ENCODE measurements around the gene VDAC2.
"Not testable (repeated sequence)": the region's sequence is repeated elsewhere in the genome, so short reads cannot be mapped to it uniquely, and the experiment has no call there.

VDAC2 gene

DNA sequence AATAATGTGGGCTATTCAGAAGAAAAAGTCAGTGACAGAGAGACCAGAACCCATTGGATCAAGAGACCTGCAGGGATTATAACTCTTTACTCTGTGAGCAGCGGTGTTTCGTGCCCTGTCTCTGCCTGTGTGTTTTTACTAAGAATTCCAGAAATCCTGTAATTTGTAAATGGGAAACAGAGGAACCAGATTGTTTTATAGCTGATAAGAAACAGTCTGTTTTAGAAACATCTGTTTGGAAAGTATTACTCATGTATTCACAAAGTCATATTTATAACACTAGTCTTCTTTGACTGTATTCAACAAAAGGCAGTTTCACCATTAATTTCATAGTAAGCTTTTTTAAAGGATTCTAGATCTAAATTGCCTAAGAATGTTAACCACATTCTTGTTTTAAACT lies 30.0 kb upstream of the VDAC2 start:
- Histone ChIP-seq H3K27ac (ENCODE audit: low read depth in 2 of 2, low read length in 2 of 2) (no peak overlapping the region), H3K9ac (ENCODE audit: low read depth in 1 of 2, low read length in 2 of 2) (no peak overlapping the region), H3K36me3 (ENCODE audit: control insufficient read depth in 2 of 2, insufficient read depth in 2 of 2, low read length in 2 of 2) (peaks cover 10 to 12% of the 10 kb centered on the region in 2 donors), H3K27me3 (ENCODE audit: control insufficient read depth in 2 of 2, insufficient read depth in 2 of 2, low read length in 2 of 2) (no peaks in the 10 kb centered on the region), H3K9me3 (ENCODE audit: control insufficient read depth in 2 of 2, low read length in 2 of 2) (no peaks in the 10 kb centered on the region), H3K4me3 (ENCODE audit: low read length in 2 of 2) (no peak overlapping the region), H3K4me1 (ENCODE audit: control insufficient read depth in 2 of 2, insufficient read depth in 2 of 2, low read length in 2 of 2) (peaks cover 0 to 4% of the 10 kb centered on the region in 2 donors)

DNA sequence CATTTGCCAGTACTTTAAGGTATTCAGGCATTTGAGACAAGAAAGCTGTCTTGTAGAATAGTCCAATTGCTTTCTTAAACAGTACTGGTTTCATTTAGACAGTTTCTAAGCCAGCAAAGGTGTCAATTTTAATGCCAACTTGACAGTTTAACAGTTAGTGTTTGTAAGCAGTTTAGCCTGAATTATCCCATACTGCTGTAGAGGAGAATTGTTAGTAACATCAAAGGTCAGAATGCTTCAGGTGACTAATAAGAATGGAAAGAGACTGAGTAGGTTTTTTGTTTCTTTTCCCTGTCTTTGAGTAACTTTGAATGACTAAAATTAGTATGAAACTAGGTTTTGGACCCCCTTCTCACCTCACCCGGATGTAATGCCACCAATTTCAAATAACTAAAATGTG lies 29.5 kb upstream of the VDAC2 start:
- H3K27me3 ChIP-seq (ENCODE audit: control insufficient read depth in 2 of 2, insufficient read depth in 2 of 2, low read length in 2 of 2) = no peaks in the 10 kb centered on the region
- no peak overlapping the region for H3K4me3 ChIP-seq (ENCODE audit: low read length in 2 of 2)
- peaks cover 0 to 5% of the 10 kb centered on the region in 2 donors for H3K4me1 ChIP-seq (ENCODE audit: control insufficient read depth in 2 of 2, insufficient read depth in 2 of 2, low read length in 2 of 2)
- peaks cover 6 to 10% of the 10 kb centered on the region in 2 donors for H3K36me3 ChIP-seq (ENCODE audit: control insufficient read depth in 2 of 2, insufficient read depth in 2 of 2, low read length in 2 of 2)
- H3K9ac ChIP-seq (ENCODE audit: low read depth in 1 of 2, low read length in 2 of 2) = peak overlapping the region in 1 of 2 donors; percentile 26
- H3K9me3 ChIP-seq (ENCODE audit: control insufficient read depth in 2 of 2, low read length in 2 of 2) = no peaks in the 10 kb centered on the region
- H3K27ac ChIP-seq (ENCODE audit: low read depth in 2 of 2, low read length in 2 of 2) = no peak overlapping the region

DNA sequence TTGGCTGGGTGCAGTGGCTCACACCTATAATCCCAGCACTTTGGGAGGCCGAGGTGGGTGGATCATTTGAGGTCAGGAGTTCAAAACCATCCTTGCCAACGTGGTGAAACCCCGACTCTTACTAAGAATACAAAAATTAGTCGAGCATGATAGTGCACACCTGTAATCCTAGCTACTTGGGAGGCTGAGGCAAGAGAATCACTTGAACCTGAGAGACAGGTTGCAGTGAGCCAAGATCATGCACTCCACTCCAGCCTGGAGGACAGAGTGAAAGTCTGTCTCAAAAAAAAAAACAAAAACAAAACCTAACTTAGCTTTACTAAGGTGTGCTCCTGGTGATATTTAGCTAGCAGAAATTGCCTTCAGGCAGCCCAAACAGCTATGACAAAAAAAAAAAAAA lies 24.3 kb upstream of the VDAC2 start:
- peaks cover 9 to 14% of the 10 kb centered on the region in 2 donors for H3K4me1 ChIP-seq (ENCODE audit: control insufficient read depth in 2 of 2, insufficient read depth in 2 of 2, low read length in 2 of 2)
- H3K9me3 ChIP-seq (ENCODE audit: control insufficient read depth in 2 of 2, low read length in 2 of 2) = no peaks in the 10 kb centered on the region
- no peaks in the 10 kb centered on the region for H3K27me3 ChIP-seq (ENCODE audit: control insufficient read depth in 2 of 2, insufficient read depth in 2 of 2, low read length in 2 of 2)
- no peak overlapping the region for H3K9ac ChIP-seq (ENCODE audit: low read depth in 1 of 2, low read length in 2 of 2)
- H3K4me3 ChIP-seq (ENCODE audit: low read length in 2 of 2) = no peak overlapping the region
- H3K36me3 ChIP-seq (ENCODE audit: control insufficient read depth in 2 of 2, insufficient read depth in 2 of 2, low read length in 2 of 2) = no peaks in the 10 kb centered on the region
- H3K27ac ChIP-seq (ENCODE audit: low read depth in 2 of 2, low read length in 2 of 2) = peak overlapping the region in 1 of 2 donors; percentile 9

DNA sequence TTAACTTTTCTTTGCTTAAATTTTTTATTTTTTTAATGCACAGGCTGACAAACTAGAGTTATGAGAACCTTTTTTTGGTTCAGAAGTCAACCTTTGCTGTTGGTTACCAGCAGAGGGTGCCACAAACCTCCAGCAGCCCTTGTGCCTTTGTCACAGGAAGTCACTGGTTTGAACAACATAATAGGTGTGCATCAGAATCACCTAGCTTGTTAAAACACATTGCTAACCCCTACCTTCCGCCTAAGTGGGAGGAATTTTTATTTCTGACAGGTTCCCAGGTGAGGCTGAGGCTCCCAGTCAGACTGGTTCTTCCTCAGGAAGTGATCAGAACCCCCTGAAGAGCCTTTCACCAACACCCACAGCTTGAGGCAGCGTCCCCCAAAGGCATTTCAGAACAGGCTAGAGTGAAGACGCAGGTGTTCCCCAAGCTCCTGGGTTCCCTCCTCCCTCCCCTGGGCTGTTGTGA lies 22.6 kb upstream of the VDAC2 start:
- no peaks in the 10 kb centered on the region for H3K27me3 ChIP-seq (ENCODE audit: control insufficient read depth in 2 of 2, insufficient read depth in 2 of 2, low read length in 2 of 2)
- H3K36me3 ChIP-seq (ENCODE audit: control insufficient read depth in 2 of 2, insufficient read depth in 2 of 2, low read length in 2 of 2) = no peaks in the 10 kb centered on the region
- H3K27ac ChIP-seq (ENCODE audit: low read depth in 2 of 2, low read length in 2 of 2) = peak overlapping the region; percentile 59 to 60
- H3K9ac ChIP-seq (ENCODE audit: low read depth in 1 of 2, low read length in 2 of 2) = peak overlapping the region in 1 of 2 donors; percentile 51
- no peak overlapping the region for H3K4me3 ChIP-seq (ENCODE audit: low read length in 2 of 2)
- peaks cover 16 to 25% of the 10 kb centered on the region in 2 donors for H3K4me1 ChIP-seq (ENCODE audit: control insufficient read depth in 2 of 2, insufficient read depth in 2 of 2, low read length in 2 of 2)
- no peaks in the 10 kb centered on the region for H3K9me3 ChIP-seq (ENCODE audit: control insufficient read depth in 2 of 2, low read length in 2 of 2)

DNA sequence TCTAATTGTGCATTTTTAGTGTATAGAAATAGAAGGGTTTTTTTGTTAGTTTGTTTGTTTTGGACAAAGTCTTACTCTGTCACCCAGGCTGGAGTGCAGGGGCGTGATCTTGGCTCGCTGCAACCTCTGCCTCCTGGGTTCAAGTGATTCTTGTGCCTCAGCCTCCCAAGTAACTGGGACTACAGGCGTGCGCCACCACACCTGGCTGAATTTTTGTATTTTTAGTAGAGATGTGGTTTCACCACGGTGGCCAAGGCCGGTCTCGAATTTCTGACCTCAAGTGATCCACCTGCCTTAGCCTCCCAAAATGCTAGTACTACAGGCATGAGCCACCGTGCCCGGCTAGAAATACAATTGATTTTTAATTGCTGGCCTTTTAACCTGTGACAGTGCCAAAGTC lies 22.1 kb upstream of the VDAC2 start:
- Histone ChIP-seq H3K27ac (ENCODE audit: low read depth in 2 of 2, low read length in 2 of 2) (peak overlapping the region; percentile 59 to 60), H3K4me1 (ENCODE audit: control insufficient read depth in 2 of 2, insufficient read depth in 2 of 2, low read length in 2 of 2) (peaks cover 20 to 28% of the 10 kb centered on the region in 2 donors)
- not testable (repeated sequence) for H3K9ac ChIP-seq (ENCODE audit: low read depth in 1 of 2, low read length in 2 of 2); H3K27me3 ChIP-seq (ENCODE audit: control insufficient read depth in 2 of 2, insufficient read depth in 2 of 2, low read length in 2 of 2); H3K36me3 ChIP-seq (ENCODE audit: control insufficient read depth in 2 of 2, insufficient read depth in 2 of 2, low read length in 2 of 2); H3K9me3 ChIP-seq (ENCODE audit: control insufficient read depth in 2 of 2, low read length in 2 of 2); H3K4me3 ChIP-seq (ENCODE audit: low read length in 2 of 2)

DNA sequence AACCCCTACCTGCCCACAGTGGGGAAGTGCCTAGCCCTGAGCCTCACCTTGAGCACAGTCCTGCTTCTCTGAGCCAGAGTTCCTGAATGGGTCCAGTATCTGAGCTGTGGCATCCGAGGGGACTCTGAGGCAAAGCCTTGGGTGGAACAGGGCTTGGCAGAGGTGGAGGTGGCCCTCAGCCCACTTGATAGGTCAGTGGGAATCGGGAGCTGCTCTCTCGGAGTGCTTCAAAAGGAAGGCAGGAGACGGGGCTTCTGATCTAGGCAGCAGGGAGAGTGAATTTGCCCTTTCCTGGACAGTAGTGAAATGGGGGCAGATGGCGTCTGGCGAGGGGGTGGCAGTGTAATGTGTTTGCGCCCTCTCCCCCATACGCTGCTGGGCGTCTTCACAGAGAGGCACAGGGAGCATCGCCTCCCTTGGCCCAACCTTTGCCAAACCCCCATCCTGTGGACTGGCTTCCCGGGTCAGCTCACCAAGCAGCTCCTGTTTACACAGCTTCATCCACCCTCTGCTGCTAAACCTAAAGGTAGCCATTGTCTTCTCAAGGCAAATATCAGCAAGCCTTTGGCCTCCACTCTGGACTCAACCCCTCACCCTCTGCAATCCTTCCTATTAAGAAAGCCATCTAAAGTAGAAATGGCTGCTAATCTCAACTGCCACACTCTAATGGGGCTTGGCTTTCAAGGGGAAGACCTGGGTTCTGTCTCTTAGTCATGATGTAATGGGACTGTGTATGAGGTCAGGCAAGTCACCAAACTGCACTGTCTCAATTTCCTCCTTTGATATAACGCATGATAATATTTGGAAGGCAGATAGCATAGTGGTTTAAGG lies 21.1 kb upstream of the VDAC2 start:
- Histone ChIP-seq H3K4me1 (ENCODE audit: control insufficient read depth in 2 of 2, insufficient read depth in 2 of 2, low read length in 2 of 2) (peaks cover 20 to 32% of the 10 kb centered on the region in 2 donors), H3K27ac (ENCODE audit: low read depth in 2 of 2, low read length in 2 of 2) (no peak overlapping the region), H3K4me3 (ENCODE audit: low read length in 2 of 2) (no peak overlapping the region), H3K27me3 (ENCODE audit: control insufficient read depth in 2 of 2, insufficient read depth in 2 of 2, low read length in 2 of 2) (no peaks in the 10 kb centered on the region), H3K9ac (ENCODE audit: low read depth in 1 of 2, low read length in 2 of 2) (no peak overlapping the region), H3K9me3 (ENCODE audit: control insufficient read depth in 2 of 2, low read length in 2 of 2) (no peaks in the 10 kb centered on the region), H3K36me3 (ENCODE audit: control insufficient read depth in 2 of 2, insufficient read depth in 2 of 2, low read length in 2 of 2) (no peaks in the 10 kb centered on the region)

DNA sequence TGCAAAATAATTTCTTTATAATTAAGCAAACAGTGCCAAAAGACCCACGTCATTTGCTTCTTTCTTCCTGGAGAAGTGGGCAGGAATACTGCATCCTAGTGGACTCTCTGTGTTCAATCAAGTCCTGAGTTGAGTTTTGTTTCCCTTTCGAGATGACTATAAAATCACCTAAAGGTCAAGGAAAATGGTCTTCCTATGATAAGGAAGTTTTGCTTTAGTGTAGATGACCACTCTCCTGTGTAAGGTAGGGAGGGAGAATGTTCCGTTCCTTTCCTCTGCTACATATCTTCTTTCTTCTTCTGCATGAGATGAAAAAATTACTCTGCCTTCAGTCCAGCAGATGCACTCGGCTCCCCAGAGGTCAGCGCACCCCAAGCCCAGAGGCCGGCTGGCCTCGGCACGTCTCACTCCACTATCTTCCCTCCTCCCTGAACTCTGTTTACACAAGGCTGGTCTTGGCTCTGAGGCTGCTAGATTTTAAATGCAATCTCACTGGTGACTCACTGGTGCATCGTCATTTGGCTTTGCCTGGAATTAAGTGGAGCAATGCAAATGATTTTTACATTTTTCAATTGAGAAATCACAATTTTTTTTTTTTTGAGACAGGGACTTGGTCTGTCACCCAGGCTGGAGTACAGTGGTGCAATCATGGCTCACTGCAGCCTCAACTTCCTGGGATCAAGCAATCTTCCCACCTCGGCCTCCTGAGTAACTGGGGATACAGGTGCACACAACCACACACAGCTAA lies 18.6 kb upstream of the VDAC2 start:
- peak overlapping the region in 1 of 2 donors; percentile 34 for H3K9ac ChIP-seq (ENCODE audit: low read depth in 1 of 2, low read length in 2 of 2)
- peak overlapping the region; percentile 67 to 69 for H3K27ac ChIP-seq (ENCODE audit: low read depth in 2 of 2, low read length in 2 of 2)

DNA sequence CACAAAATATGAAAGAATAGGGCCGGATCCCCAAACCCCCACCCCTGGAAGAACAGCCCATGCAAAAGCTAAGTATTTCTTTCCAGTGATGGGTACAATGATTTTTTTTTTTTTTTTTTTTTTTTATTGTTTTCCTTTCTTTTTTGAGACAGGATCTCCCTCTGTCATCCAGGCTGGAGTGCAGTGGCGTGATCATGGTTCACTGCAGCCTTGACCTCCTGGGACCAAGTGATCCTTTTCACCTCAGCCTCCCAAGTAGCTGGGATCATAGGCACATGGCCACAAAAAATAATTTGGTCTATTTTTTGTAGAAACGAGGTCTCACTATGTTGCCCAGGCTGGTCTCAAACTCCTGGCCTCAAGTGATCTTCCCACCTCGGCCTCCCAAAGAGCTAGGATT lies 16.0 kb upstream of the VDAC2 start:
- not testable (repeated sequence) for H3K9me3 ChIP-seq (ENCODE audit: control insufficient read depth in 2 of 2, low read length in 2 of 2); H3K27me3 ChIP-seq (ENCODE audit: control insufficient read depth in 2 of 2, insufficient read depth in 2 of 2, low read length in 2 of 2); H3K9ac ChIP-seq (ENCODE audit: low read depth in 1 of 2, low read length in 2 of 2); H3K4me3 ChIP-seq (ENCODE audit: low read length in 2 of 2); H3K36me3 ChIP-seq (ENCODE audit: control insufficient read depth in 2 of 2, insufficient read depth in 2 of 2, low read length in 2 of 2)
- peak overlapping the region; percentile 12 to 73 for H3K27ac ChIP-seq (ENCODE audit: low read depth in 2 of 2, low read length in 2 of 2)
- H3K4me1 ChIP-seq (ENCODE audit: control insufficient read depth in 2 of 2, insufficient read depth in 2 of 2, low read length in 2 of 2) = peaks cover 11 to 18% of the 10 kb centered on the region in 2 donors

More for the DNA sequence above, 18.6 kb upstream of the VDAC2 start:
- Histone ChIP-seq H3K9me3 (ENCODE audit: control insufficient read depth in 2 of 2, low read length in 2 of 2) (no peaks in the 10 kb centered on the region), H3K27me3 (ENCODE audit: control insufficient read depth in 2 of 2, insufficient read depth in 2 of 2, low read length in 2 of 2) (no peaks in the 10 kb centered on the region), H3K4me1 (ENCODE audit: control insufficient read depth in 2 of 2, insufficient read depth in 2 of 2, low read length in 2 of 2) (peaks cover 16 to 25% of the 10 kb centered on the region in 2 donors), H3K36me3 (ENCODE audit: control insufficient read depth in 2 of 2, insufficient read depth in 2 of 2, low read length in 2 of 2) (no peaks in the 10 kb centered on the region), H3K4me3 (ENCODE audit: low read length in 2 of 2) (peak overlapping the region in 1 of 2 donors; percentile 27)

DNA sequence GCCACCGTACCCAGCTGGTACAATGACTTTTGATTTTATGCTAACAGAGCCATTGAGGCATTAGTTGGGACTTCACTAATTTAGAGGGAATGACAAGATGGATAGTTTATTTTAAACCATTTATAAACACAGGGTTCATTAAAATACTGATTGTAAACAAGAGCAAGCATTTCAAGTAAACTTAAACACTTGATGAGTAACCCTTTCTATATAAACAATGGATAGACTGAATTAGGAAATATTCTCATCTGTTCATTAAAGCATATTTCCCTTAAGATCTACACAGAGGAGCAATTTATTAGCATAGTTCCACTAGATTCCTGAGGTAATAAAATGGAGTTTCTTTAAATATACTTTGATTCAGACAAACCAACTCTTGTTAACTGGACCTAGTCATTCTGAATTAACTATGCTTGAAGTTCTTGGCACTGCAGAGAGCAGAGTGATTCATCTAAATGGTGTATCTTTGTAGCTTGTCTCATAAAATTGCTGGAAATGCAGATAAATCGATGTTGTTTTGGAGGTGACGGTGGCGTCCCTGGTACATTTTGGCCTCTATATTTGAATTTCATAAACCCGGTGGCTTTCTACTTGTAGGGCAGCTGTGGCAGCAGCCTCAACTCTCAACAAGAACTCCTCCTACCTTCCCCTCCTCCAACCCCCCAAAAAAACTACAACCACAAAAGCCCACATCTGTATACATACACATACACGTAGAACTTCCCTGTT lies 15.4 kb upstream of the VDAC2 start:
- Histone ChIP-seq H3K27ac (ENCODE audit: low read depth in 2 of 2, low read length in 2 of 2) (peak overlapping the region; percentile 17 to 18), H3K9ac (ENCODE audit: low read depth in 1 of 2, low read length in 2 of 2) (no peak overlapping the region), H3K4me1 (ENCODE audit: control insufficient read depth in 2 of 2, insufficient read depth in 2 of 2, low read length in 2 of 2) (peaks cover 11 to 18% of the 10 kb centered on the region in 2 donors), H3K9me3 (ENCODE audit: control insufficient read depth in 2 of 2, low read length in 2 of 2) (no peaks in the 10 kb centered on the region), H3K27me3 (ENCODE audit: control insufficient read depth in 2 of 2, insufficient read depth in 2 of 2, low read length in 2 of 2) (no peaks in the 10 kb centered on the region), H3K36me3 (ENCODE audit: control insufficient read depth in 2 of 2, insufficient read depth in 2 of 2, low read length in 2 of 2) (no peaks in the 10 kb centered on the region), H3K4me3 (ENCODE audit: low read length in 2 of 2) (no peak overlapping the region)
